Panc1 (cell line): ENCODE data around the gene PPP3R1.

Experiments used
- TCF7L2 ChIP-seq: IDR thresholded peaks from 2 replicates; pipeline ENCODE4 v1.6.1; 2011; ENCODE audit warnings: mild to moderate bottlenecking, low read depth, low read length, inconsistent platforms
- TF ChIP-seq, protein P1 (sequence below): fragments of 450-650 bp; IDR thresholded peaks from 2 replicates; pipeline ENCODE4 v1.5.1; 2017; ENCODE audit warnings: mild to moderate bottlenecking

DNA sequence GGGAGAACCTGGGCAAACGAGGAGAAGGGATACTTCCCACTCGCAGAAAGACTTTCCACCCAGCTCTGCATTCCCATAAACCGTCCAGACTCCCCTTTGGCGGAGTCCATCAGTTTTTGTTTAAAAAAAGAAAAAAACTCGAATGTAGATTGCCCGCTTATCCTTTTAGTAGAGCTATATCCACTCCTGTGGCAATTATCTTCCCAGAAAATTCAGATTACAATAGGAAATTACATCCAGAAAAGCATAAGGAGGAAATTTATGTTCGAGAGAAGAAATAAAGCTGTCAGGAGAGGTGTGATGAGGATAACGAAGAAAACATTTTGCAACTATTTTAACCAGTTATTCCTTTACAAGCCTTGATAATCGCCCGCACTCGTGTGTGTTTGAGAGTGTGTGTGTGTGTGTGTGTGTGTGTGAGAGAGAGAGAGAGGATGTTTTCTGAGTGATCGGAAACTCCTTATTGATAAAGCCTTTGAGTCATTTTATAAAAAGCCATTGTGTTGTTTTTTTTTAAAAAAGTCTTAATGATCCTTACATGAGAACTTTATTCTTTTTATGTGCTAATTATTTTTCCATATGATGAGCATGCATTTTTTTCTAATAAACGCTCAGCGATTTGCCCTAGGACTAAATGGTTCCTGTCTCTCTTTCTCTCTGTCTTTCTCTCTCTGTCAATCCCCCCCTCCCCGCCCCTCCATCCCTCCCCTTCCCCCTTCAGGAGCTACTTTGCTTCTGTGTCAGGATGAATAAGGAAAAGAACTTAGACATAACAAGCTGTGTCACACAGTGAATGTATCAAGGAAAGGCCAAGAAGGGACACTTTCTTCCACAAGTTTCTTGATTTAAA lies 1.1 kb upstream of the PPP3R1 start:
- TF ChIP-seq, protein P1, sequence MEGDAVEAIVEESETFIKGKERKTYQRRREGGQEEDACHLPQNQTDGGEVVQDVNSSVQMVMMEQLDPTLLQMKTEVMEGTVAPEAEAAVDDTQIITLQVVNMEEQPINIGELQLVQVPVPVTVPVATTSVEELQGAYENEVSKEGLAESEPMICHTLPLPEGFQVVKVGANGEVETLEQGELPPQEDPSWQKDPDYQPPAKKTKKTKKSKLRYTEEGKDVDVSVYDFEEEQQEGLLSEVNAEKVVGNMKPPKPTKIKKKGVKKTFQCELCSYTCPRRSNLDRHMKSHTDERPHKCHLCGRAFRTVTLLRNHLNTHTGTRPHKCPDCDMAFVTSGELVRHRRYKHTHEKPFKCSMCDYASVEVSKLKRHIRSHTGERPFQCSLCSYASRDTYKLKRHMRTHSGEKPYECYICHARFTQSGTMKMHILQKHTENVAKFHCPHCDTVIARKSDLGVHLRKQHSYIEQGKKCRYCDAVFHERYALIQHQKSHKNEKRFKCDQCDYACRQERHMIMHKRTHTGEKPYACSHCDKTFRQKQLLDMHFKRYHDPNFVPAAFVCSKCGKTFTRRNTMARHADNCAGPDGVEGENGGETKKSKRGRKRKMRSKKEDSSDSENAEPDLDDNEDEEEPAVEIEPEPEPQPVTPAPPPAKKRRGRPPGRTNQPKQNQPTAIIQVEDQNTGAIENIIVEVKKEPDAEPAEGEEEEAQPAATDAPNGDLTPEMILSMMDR, result no peak
- TF ChIP-seq TCF7L2, result no peak
